Measurements from ENCODE around the gene ZNF286A. TPM values are rescaled to one million over a fixed set of nuclear protein-coding genes. Genes with fewer than 3 reads are reported as not detected.

ZNF286A gene
- 27.7 and 28.4 TPM in 2 replicates for total RNA-seq

GRCh38 chr17:15699413-15699924 lies at the start of gene ZNF286A:
Gene ZNF286A (plus strand): TSS chr17:15699752. CDS start chr17:15700330, 578 bp downstream.

GRCh38 chr17:15683824-15684478 lies 15.6 kb upstream of the ZNF286A start, which contains the start of gene TRIM16:
Gene TRIM16 (minus strand): TSS chr17:15684311. CDS start chr17:15651609, 32,702 bp downstream.

GRCh38 chr17:15731900-15732299 lies 32.3 kb downstream of the ZNF286A start, which contains the start of gene TBC1D26:
Gene TBC1D26 (plus strand): TSS chr17:15732283. CDS start chr17:15735349, 3,066 bp downstream.

Other genes starting within 250 kb of the ZNF286A start
- 0.92 and 2.3 TPM in 2 replicates for gene CDRT4, start 232.1 kb upstream of the ZNF286A start, total RNA-seq
- gene TVP23C, start 136.3 kb upstream of the ZNF286A start, total RNA-seq, result 19.9 and 31.6 TPM in 2 replicates
- 0.13 and 0.56 TPM in 2 replicates for gene FBXW10B, start 80.0 kb upstream of the ZNF286A start, total RNA-seq
- gene TRIM16, start 15.4 kb upstream of the ZNF286A start, total RNA-seq, result 33.3 and 39.5 TPM in 2 replicates
- not detected in 2 replicates for gene TBC1D26, start 32.5 kb downstream of the ZNF286A start, total RNA-seq
- gene ADORA2B, start 245.4 kb downstream of the ZNF286A start, total RNA-seq, result 4.8 and 7.5 TPM in 2 replicates